ENCODE results near the gene SGPP1.
"Not testable (repeated sequence)": the region's sequence is repeated elsewhere in the genome, so short reads cannot be mapped to it uniquely, and the experiment has no call there.

The SGPP1 gene

DNA sequence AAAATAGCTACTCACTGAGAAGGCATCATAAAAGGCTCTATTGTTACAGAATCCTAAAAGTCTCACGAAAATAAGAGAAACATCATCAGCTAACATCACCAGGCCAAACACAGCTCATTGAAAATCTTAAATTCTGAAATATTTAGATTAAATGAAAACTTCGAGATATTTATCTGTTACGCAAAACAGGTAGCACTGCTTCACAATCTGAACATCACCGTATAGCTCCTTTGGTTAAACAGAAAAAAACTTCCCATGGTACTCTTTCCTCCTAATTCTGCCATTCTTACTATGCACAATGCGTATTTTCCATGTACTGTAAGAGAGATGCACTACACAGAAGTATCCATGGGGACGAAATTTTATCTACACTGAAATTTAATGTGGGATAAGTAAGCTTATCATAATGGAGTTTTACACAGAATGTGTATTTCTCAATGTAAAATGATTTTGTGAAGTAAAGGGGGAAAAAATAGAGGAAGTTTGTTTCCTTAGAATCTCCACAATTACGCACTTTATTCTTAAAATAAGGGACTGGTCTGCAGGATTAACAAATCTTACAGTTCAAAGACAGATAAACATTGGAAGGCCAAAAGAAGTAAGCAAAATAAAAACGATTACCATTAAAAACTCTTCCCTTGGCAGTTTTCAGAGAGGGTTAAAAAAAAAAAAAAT lies 1.9 kb downstream of the SGPP1 start:
- DNase-seq, result no peak

DNA sequence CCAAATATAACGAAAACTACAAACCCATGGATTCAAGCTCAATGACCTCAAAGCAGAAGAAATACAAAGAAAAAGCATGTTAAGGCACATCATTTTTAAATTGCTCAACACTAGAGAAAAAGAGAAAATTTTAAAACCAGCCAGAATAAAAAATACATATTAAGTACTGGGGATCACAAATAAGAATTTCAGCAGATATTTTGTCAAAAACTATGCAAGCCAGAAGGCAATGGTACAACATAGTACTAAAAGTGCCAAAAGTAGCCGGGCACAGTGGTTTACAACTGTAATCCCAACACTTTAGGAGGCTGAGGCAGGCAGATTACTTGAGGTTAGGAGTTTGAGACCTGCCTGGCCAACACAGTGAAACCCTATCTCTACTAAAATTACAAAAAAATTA lies 10.2 kb downstream of the SGPP1 start:
- DNase-seq, result no peak

DNA sequence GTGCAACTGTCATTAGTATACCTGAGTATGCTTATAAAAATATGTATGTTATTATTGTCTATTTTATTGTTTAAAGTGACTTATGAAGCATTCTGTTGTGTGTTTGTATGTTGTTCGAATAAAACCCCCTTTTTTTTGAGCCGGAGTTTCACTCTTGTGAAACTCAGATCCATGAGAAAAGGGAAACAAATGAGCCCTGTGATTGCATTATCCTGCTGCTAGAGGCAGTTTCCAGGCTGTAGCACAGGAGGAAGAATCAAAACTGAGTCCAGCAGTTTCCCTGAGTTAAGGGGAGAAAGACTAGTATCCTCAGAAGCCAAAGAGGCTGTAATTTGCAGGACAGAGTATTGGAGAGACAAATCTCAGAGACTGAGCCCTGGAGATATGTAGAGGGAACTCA lies 12.5 kb downstream of the SGPP1 start:
- DNase-seq, result no peak

GRCh38 chr14:63713764-63714163 lies 14.1 kb downstream of the SGPP1 start:
- no peak for DNase-seq

- no peak for DNase-seq
These were observed 14.8 kb downstream of the SGPP1 start for GRCh38 chr14:63713058-63713457.

- no peak for DNase-seq
These were observed 15.7 kb downstream of the SGPP1 start for GRCh38 chr14:63712123-63712522.

DNA sequence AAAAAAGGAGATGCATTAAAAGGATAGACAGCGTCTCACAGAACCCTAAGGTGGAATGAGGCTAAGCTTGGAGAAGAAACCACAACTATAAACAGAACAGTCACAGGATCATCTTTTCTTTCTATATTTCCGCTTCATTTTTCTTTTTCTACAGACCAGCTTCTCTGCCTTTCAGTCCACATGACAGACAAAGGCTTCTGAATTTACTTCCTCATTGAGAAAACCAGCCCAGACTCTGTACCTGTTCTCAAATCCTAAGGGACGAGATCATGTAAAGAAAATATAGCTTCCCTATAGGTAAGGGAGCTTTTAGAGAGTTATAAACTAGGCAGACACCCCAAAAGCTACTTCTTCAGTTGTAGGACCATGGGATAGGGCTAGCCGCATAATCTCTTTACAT lies 17.4 kb downstream of the SGPP1 start:
- DNase-seq, result no peak

GRCh38 chr14:63709589-63709988 lies 18.3 kb downstream of the SGPP1 start:
- DNase-seq, result no peak

GRCh38 chr14:63707216-63707615 lies 20.6 kb downstream of the SGPP1 start:
- no peak for DNase-seq

- no peak for DNase-seq
These were observed 22.2 kb downstream of the SGPP1 start for GRCh38 chr14:63705561-63706070.

GRCh38 chr14:63702530-63702929 lies 25.3 kb downstream of the SGPP1 start:
- not testable (repeated sequence) for DNase-seq

GRCh38 chr14:63701606-63702299 lies 26.1 kb downstream of the SGPP1 start:
- no peak for DNase-seq

DNA sequence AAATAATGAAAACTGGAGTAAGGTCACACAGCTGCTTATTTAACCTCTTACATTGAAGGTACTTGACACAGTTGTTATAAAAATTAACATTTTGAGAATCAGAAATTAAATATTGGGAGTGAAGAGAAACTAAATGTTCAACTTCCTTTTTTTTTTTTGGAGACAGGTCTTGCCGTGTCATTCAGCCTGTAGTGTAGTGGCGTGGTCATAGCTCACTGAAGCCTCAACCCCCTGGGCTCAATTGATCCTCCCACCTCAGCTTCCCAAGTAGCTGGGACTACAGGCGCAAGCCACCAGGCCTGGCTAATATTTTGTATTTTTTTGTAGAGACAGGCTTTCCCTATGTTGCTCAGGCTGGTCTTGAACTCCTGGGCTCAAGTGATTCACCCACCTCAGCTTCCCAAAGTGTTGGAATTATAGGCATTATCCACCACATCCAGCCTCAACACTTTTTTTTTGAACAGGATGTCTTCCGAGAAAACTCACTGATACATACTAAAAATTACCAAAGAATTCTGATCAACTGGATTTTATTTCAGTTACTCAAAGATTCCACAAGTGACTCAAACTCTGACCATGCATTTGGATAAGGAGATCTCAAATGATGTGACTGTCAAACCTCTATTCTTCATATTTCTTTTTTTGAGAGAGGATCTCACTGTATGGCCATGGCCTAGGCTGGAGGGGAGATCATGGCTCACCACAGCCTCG lies 35.4 kb downstream of the SGPP1 start:
- DNase-seq, result no peak

DNA sequence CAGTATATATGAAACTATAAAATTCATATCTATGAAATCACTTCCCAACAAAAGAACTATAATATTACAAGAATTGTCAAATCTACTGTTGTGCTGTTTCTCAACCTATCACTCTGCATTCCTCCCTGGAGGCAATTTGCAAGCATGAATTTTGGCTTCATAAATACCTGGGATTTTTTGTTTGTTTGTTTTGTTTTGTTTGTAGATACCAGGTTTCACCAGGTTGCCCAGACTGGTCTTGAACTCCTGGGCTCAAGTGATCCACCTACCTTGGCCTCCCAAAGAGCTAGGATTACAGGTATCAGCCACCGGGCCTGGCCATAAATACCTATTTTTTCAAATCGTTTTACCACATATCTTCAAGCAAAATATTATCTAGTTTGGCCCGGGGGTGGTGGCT lies 38.7 kb downstream of the SGPP1 start:
- no peak for DNase-seq

- DNase-seq, result no peak
These were observed 40.9 kb downstream of the SGPP1 start for GRCh38 chr14:63686926-63687325.

GRCh38 chr14:63685401-63685800 lies 42.5 kb downstream of the SGPP1 start:
- no peak for DNase-seq

GRCh38 chr14:63682727-63683593 lies 44.9 kb downstream of the SGPP1 start:
- no peak for DNase-seq

DNA sequence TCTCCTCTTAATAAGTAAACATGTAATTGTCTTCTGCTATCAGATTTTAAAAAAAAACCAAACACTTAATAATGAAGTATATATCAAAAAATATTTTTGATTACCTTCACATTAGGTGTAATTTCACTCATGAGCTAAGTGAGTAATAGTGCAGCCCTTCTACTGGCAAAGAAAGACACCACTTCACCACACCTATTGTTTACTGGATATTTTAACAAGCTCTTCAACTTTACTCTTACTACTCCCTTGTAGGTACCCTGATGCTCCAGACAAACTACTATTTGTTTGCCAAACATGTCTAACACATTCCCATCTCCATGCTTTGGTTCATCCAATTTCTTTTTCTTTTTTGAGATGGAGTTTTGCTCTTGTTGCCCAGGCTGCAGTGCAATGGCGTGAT lies 49.3 kb downstream of the SGPP1 start:
- no peak for DNase-seq

DNA sequence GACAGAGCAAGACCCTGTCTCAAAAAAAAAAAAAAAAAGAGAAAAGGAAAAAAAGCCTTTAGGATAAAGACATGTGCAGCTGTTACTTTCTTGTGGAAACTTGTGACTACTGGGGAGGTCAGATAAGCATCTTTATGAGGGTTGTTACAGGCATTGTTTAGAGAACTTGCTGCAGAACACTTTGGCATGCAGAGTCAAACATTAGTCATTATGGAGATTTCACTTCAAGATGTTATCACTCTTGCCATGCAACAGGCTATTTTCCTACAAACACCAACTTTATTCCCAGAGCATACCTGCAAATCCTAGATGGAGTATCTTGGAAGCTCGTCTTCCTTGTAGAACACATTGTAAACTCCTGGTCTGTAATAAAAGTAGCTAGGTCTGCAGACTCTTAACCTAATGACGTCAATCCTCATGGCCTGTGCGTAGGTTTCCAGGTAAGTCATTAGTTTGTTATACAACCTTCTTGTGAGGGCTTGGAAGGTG lies 49.9 kb downstream of the SGPP1 start:
- no peak for DNase-seq

GRCh38 chr14:63676615-63677014 lies 51.2 kb downstream of the SGPP1 start:
- no peak for DNase-seq

DNA sequence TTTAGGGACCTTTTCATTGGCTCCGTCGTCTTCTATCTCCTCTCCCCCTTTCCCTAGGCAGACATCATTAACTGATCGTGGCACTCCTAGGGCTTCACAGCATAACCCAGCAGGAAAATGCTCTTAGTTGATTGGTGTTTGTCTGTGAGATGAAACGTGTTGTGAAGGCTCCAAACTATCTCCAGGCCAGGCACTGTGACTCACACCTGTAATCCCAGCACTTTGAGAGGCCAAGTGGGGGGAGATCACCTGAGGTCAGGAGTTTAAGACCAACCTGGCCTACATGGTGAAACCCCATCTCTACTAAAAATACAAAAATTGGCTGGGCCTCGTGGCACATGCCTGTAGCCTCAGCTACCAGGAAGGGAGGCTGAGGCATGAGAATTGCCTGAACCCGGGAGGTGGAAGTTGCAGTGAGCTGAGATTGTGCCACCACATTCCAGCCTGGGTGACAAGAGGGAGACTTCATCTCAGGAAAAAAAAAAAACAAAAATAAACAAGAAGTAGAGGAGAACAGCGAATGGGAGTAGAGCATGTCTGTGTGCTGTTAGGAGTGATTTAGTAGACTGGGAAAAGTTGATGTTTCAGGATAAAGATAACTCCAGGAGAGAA lies 53.9 kb downstream of the SGPP1 start:
- DNase-seq, result no peak

DNA sequence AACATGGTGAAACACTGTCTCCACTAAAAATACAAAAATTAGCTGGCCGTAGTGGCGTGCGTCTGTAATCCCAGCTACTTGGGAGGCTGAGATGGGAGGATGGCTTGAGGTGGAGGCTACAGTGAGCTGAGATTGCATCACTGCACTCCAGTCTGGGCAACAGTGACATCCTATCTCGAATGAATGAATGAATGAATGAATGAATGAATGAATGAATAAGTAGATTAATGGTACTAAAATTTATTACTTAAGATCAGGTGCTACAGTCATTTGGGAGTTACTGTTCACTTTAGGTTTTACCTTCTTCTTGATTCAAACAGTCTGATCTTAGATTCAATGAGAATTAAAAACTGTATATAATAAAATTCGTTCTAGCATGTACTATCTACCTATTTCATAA lies 54.6 kb downstream of the SGPP1 start:
- no peak for DNase-seq

Measured in activated CD4-positive, alpha-beta T cell treated with anti-CD3 and anti-CD28 coated beads, Interleukin-2, amount 50 U/mL, for 1 hour (primary cell).